GM12878 (cell line): ENCODE data around the gene PTGDR2. TPM values are rescaled to one million over a fixed set of nuclear protein-coding genes. Genes with fewer than 3 reads are reported as not detected.

Source experiments
- ATAC-seq: fragments of 200-7000 bp; cut with Tn5 transposase; 3 replicates; pipeline ENCODE4 v1.9.1; 2020; ENCODE audit warnings: mild to moderate bottlenecking, moderate library complexity
- BruUV-seq: library from RNA; stranded (reverse); fragments of 400-500 nt; replicated peaks from 2 replicates; lab custom pipeline; 2021; lab: Mats Ljungman, UMichigan
- CTCF ChIA-PET: fragments of 300-600 bp; sonication (Branson Sonifier 250); formaldehyde crosslinking; extraction: SDS; loops from one replicate; lab custom pipeline; 2021; ENCODE audit warnings: inconsistent platforms; lab: Yijun Ruan, JAX
- POLR2A ChIA-PET: fragments of 350-600 bp; formaldehyde crosslinking; extraction: SDS; loops from one replicate; lab custom pipeline; 2021; ENCODE audit warnings: inconsistent platforms; lab: Charles Lee
- RAD21 ChIA-PET: fragments of 300-600 bp; sonication (Branson Sonifier 250); formaldehyde crosslinking; loops from one replicate; lab custom pipeline; 2023; ENCODE audit warnings: antibody characterized with exemption; ENCODE audit not compliant: unreplicated experiment; lab: Charles Lee
- SMC1A ChIA-PET: fragments of 300-600 bp; sonication (Branson Sonifier 250); formaldehyde crosslinking; loops from one replicate; lab custom pipeline; 2023; ENCODE audit not compliant: unreplicated experiment, uncharacterized antibody; lab: Charles Lee
- DNase-seq: peaks from one replicate; pipeline ENCODE4 v3.0.0-alpha.2; 2011; ENCODE audit warnings: low read depth, low spot score
- FAIRE-seq: peaks from 3 replicates; lab custom pipeline; 2011; peaks lifted over from hg19 to GRCh38; lab: Jason Lieb, UNC
- H2AFZ ChIP-seq: 2 replicates; pipeline ENCODE4 v1.6.0; 2011; ENCODE audit warnings: low read depth, low read length, control low read depth; ENCODE audit not compliant: control insufficient read depth
- H3K27ac ChIP-seq: 2 replicates; pipeline ENCODE4 v1.5.1; 2011; ENCODE audit warnings: control low read depth; ENCODE audit not compliant: control insufficient read depth, insufficient read depth
- H3K27me3 ChIP-seq, 2 experiments: replicated peaks in 1 of 2; 2 replicates each; pipeline versions ENCODE4 v1.6.0 to v1.6.1; 2011; ENCODE audit warnings: low read length in 1 of 2; ENCODE audit not compliant: control insufficient read depth in 2 of 2, insufficient read depth in 2 of 2
- H3K36me3 ChIP-seq, 2 experiments: 2 replicates each; pipeline ENCODE4 v1.5.1; 2011; ENCODE audit warnings: low read length in 1 of 2; ENCODE audit not compliant: control insufficient read depth in 2 of 2, insufficient read depth in 2 of 2
- H3K4me1 ChIP-seq: 2 replicates; pipeline ENCODE4 v1.6.1; 2011; ENCODE audit warnings: mild to moderate bottlenecking, low read length, moderate library complexity, mixed read lengths; ENCODE audit not compliant: control insufficient read depth, insufficient read depth
- H3K4me2 ChIP-seq: 2 replicates; pipeline ENCODE4 v1.6.0; 2011; ENCODE audit warnings: control low read depth; ENCODE audit not compliant: control insufficient read depth, insufficient read depth
- H3K4me3 ChIP-seq: fragments of 200-600 bp; sonication (generic); 2 replicates; pipeline ENCODE4 v1.5.1; 2016
- H3K79me2 ChIP-seq: 2 replicates; pipeline ENCODE4 v1.6.0; 2011; ENCODE audit warnings: low read length; ENCODE audit not compliant: control insufficient read depth, insufficient read depth
- H3K9ac ChIP-seq: 2 replicates; pipeline ENCODE4 v1.8.0; 2011; ENCODE audit warnings: low read length, control low read depth, mixed read lengths; ENCODE audit not compliant: control insufficient read depth, insufficient read depth
- H3K9me3 ChIP-seq: replicated peaks from 3 replicates; pipeline ENCODE4 v1.5.1; 2011; ENCODE audit warnings: mild to moderate bottlenecking, low read length; ENCODE audit not compliant: control insufficient read depth, insufficient read depth
- H4K20me1 ChIP-seq: 2 replicates; pipeline ENCODE4 v1.6.0; 2011; ENCODE audit not compliant: control insufficient read depth, insufficient read depth
- BMI1 ChIP-seq: fragments of 450-650 bp; IDR thresholded peaks from 2 replicates; pipeline ENCODE4 v1.6.1; 2016; ENCODE audit warnings: mild to moderate bottlenecking, moderate library complexity, borderline replicate concordance
- DPF2 ChIP-seq: fragments of 450-650 bp; IDR thresholded peaks from 2 replicates; pipeline ENCODE4 v1.6.1; 2017; ENCODE audit warnings: mild to moderate bottlenecking
- NFYA ChIP-seq: IDR thresholded peaks from 2 replicates; pipeline ENCODE4 v1.6.1; 2011; ENCODE audit warnings: low read depth, mild to moderate bottlenecking, low read length, improper control_type of control experiment, borderline replicate concordance
- RAD51 ChIP-seq: fragments of 450-650 bp; IDR thresholded peaks from 2 replicates; pipeline ENCODE4 v1.6.1; 2016; ENCODE audit warnings: moderate library complexity, mild to moderate bottlenecking, inconsistent platforms
- USF2 ChIP-seq: IDR thresholded peaks from 2 replicates; pipeline ENCODE4 v1.6.1; 2011; ENCODE audit warnings: low read depth, low read length, improper control_type of control experiment, borderline replicate concordance
- WGBS: methylation state at CpG from one replicate; pipeline ENCODE4 v1.1.6; 2016; ENCODE audit warnings: low lambda C conversion rate; ENCODE audit not compliant: insufficient replicate concordance, insufficient coverage; ENCODE audit errors: missing lambda C conversion rate; 5-methylcytosine and 5-hydroxymethylcytosine counted together
- in situ Hi-C: fragments of 300-500 bp; cut with MboI; formaldehyde crosslinking; loops from 9 replicates; pipeline ENCODE4 v1.14.3; 2018; ENCODE audit warnings: mixed read lengths
- intact Hi-C: fragments of 100-400 bp; cut with micrococcal nuclease; formaldehyde crosslinking; loops from one replicate; pipeline ENCODE4 v1.14.2; 2022; ENCODE audit not compliant: unreplicated experiment
- polyA plus RNA-seq, 11 experiments: library from polyadenylated mRNA; depleted of rRNA in 4 of 11; unstranded in 6 of 11; stranded (reverse) in 5 of 11; fragments of >200 nt; fragmentation: Nextera tagmentation in 4 of 11; fragmentation: Illumina TruSeq in 1 of 11; extraction: Ambion mirVana in 4 of 11; extraction: Trizol in 1 of 11; gene quantifications; 1 replicate in 1 of 11; 2 replicates in 10 of 11; pipeline versions ENCODE4 v1.2.1 to v1.2.3, GENCODE V29; 2011 to 2016; ENCODE audit warnings: inconsistent platforms in 2 of 11, missing spikeins in 2 of 11, low read depth in 1 of 11
- total RNA-seq, 4 experiments: library from RNA; depleted of rRNA in 3 of 4; stranded (reverse); fragments of >200 nt in 3 of 4; fragmentation: Illumina TruSeq in 1 of 4; extraction: Trizol in 1 of 4; gene quantifications; 2 replicates each; pipeline versions ENCODE4 v1.2.1 to v1.2.3, GENCODE V29; 2013 to 2021
- TF ChIP-seq, protein P1 (sequence below): fragments of 450-650 bp; formaldehyde crosslinking; IDR thresholded peaks from 2 replicates; pipeline ENCODE4 v1.5.0; 2022; ENCODE audit warnings: mild to moderate bottlenecking, missing genetic modification characterization
- TF ChIP-seq, protein P2 (sequence below): fragments of 450-650 bp; IDR thresholded peaks from 2 replicates; pipeline ENCODE4 v1.6.1; 2014; ENCODE audit warnings: mild to moderate bottlenecking
- TF ChIP-seq, protein P3 (sequence below): IDR thresholded peaks from 2 replicates; pipeline ENCODE4 v1.6.1; 2011; ENCODE audit warnings: borderline replicate concordance, low read depth, mild to moderate bottlenecking, moderate library complexity, mixed read lengths, low read length; ENCODE audit not compliant: insufficient read depth; ENCODE audit errors: extremely low read length

The PTGDR2 gene
- total and polyA plus RNA-seq, 10 of the 15 experiments (the other 5 are each of a cell fraction or from before 2014, with no cell fraction given), result 0.01 to 0.28 (median 0.15) TPM; not detected in 6

- TF ChIP-seq, protein P1, sequence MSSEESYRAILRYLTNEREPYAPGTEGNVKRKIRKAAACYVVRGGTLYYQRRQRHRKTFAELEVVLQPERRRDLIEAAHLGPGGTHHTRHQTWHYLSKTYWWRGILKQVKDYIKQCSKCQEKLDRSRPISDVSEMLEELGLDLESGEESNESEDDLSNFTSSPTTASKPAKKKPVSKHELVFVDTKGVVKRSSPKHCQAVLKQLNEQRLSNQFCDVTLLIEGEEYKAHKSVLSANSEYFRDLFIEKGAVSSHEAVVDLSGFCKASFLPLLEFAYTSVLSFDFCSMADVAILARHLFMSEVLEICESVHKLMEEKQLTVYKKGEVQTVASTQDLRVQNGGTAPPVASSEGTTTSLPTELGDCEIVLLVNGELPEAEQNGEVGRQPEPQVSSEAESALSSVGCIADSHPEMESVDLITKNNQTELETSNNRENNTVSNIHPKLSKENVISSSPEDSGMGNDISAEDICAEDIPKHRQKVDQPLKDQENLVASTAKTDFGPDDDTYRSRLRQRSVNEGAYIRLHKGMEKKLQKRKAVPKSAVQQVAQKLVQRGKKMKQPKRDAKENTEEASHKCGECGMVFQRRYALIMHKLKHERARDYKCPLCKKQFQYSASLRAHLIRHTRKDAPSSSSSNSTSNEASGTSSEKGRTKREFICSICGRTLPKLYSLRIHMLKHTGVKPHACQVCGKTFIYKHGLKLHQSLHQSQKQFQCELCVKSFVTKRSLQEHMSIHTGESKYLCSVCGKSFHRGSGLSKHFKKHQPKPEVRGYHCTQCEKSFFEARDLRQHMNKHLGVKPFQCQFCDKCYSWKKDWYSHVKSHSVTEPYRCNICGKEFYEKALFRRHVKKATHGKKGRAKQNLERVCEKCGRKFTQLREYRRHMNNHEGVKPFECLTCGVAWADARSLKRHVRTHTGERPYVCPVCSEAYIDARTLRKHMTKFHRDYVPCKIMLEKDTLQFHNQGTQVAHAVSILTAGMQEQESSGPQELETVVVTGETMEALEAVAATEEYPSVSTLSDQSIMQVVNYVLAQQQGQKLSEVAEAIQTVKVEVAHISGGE (CRISPR knock-in tag), result no peak
- TF ChIP-seq BMI1 (no peak), RAD51 (no peak), DPF2 (no peak), NFYA (no peak)
Measured at GRCh38 chr11:60878245-60879101, 22.7 kb upstream of the PTGDR2 start (continued).

- no TSS peak for BruUV-seq
- Histone ChIP-seq H3K4me2 (no peak overlapping the region), H3K4me3 (no peak overlapping the region), H4K20me1 (no peaks in the 10 kb centered on the region; the same call in 1 of the 2 replicates), H3K27me3 (no peaks in the 10 kb centered on the region), H3K79me2 (no peaks in the 10 kb centered on the region), H2AFZ (no peak overlapping the region), H3K4me1 (no peaks in the 10 kb centered on the region), H3K9me3 (no peaks in the 10 kb centered on the region), H3K9ac (no peak overlapping the region), H3K36me3 (peaks cover 0 to 5% of the 10 kb centered on the region in 2 experiments; a peak in 3 of 4 replicates), H3K27ac (no peak overlapping the region)
- in situ Hi-C loops (no loop called here), intact Hi-C loops (no loop called here)
- TF ChIP-seq, protein P2, sequence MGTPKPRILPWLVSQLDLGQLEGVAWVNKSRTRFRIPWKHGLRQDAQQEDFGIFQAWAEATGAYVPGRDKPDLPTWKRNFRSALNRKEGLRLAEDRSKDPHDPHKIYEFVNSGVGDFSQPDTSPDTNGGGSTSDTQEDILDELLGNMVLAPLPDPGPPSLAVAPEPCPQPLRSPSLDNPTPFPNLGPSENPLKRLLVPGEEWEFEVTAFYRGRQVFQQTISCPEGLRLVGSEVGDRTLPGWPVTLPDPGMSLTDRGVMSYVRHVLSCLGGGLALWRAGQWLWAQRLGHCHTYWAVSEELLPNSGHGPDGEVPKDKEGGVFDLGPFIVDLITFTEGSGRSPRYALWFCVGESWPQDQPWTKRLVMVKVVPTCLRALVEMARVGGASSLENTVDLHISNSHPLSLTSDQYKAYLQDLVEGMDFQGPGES, result no peak
- no peak for TF ChIP-seq USF2
- TF ChIP-seq, protein P3, sequence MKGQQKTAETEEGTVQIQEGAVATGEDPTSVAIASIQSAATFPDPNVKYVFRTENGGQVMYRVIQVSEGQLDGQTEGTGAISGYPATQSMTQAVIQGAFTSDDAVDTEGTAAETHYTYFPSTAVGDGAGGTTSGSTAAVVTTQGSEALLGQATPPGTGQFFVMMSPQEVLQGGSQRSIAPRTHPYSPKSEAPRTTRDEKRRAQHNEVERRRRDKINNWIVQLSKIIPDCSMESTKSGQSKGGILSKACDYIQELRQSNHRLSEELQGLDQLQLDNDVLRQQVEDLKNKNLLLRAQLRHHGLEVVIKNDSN, result no peak
- ATAC-seq (no peak), FAIRE-seq (no peak), DNase-seq (no peak)
- RAD21 ChIA-PET, result no interaction called here
- SMC1A ChIA-PET, result interaction anchor here (1.3 kb wide), 1 partner anchor 11 kb away, joined by 5 read pairs; no protein-coding TSS in a partner anchor
- 90% methylated on average over 2 of the region's 2 CpGs for WGBS
- POLR2A ChIA-PET, result no interaction called here
- CTCF ChIA-PET, result interaction anchor here (1.1 to 2.3 kb wide), 4 partner anchors 11 to 46 kb away, joined by 3 to 8 read pairs (median 4); no protein-coding TSS in a partner anchor
Measured at GRCh38 chr11:60876168-60876485, 20.4 kb upstream of the PTGDR2 start.
